NCI-H226 (cell line): ENCODE measurements around the gene TNXB.
"Not testable (repeated sequence)": the region's sequence is repeated elsewhere in the genome, so short reads cannot be mapped to it uniquely, and the experiment has no call there.

Experiments
- DNase-seq: peaks from one replicate; pipeline ENCODE4 v3.0.0-alpha.2; 2015

Gene TNXB

DNA sequence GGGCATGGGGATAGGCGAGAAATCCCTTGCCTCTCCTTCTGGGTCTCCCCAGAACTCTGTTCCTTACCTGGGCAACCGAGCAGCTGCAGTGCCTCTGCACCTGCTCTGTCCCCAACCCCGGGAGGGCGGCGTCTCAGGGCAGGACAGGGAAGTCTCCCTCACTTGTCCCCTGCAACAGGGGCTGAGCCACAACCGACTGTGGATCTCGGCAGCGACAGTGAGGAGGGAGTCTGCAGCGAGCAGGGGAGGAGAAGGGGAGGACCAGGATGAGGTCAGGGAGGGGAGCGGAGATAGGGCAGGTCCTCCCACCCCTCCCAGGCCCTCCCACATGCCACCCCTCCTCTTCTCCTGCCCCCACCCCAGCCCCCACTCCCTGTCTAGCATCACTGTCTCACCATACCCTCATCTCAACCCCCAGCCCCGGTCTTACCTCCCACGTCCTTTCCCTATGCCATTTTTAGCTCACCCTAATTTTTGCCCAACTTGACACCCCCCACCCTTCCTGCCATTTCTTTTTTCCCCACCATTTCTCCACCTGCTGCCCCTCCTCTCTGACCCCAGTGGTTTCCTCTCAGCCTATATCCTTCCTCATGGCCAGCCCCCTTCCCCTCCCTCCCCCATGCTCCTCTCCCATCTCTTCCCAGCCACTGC is at the start of gene TNXB:
TSS of gene TNXB (minus strand) at position 225 of the 651 bp plus-strand sequence. CDS start 11,140 bp downstream, outside the sequence.
- peak; percentile 30 for DNase-seq

DNA sequence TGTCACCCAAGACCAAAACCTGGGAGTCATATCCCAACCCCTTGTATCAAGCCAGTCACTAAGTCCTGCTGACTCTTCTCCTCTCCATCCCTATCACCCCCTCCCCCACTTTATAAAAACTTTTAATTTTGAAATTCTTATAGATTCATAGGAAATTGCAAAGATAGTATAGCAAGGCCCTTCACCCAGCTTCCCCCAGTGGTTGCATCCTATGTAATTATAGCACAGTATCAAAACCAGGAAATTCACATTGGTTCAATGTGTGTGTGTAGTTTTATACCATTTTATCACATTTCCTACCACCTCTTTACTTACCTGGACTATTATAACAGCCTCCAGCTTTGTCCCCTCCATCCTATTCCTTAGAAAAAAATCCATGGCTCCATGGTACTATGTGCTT is 48.9 kb upstream of the TNXB start:
- DNase-seq = no peak

- DNase-seq = no peak
Measured at GRCh38 chr6:32156891-32157290, 47.8 kb upstream of the TNXB start.

GRCh38 chr6:32154514-32155161 is 45.5 kb upstream of the TNXB start:
- peak; percentile 48 for DNase-seq

GRCh38 chr6:32153564-32154513 is 44.7 kb upstream of the TNXB start, which contains the start of gene PPT2:
Gene PPT2, plus strand, starts transcription at chr6:32154141. Its CDS starts 454 bp downstream, at chr6:32154595.
- DNase-seq = peak; percentile 85

GRCh38 chr6:32152769-32153563 is 43.8 kb upstream of the TNXB start:
- DNase-seq = no peak

DNA sequence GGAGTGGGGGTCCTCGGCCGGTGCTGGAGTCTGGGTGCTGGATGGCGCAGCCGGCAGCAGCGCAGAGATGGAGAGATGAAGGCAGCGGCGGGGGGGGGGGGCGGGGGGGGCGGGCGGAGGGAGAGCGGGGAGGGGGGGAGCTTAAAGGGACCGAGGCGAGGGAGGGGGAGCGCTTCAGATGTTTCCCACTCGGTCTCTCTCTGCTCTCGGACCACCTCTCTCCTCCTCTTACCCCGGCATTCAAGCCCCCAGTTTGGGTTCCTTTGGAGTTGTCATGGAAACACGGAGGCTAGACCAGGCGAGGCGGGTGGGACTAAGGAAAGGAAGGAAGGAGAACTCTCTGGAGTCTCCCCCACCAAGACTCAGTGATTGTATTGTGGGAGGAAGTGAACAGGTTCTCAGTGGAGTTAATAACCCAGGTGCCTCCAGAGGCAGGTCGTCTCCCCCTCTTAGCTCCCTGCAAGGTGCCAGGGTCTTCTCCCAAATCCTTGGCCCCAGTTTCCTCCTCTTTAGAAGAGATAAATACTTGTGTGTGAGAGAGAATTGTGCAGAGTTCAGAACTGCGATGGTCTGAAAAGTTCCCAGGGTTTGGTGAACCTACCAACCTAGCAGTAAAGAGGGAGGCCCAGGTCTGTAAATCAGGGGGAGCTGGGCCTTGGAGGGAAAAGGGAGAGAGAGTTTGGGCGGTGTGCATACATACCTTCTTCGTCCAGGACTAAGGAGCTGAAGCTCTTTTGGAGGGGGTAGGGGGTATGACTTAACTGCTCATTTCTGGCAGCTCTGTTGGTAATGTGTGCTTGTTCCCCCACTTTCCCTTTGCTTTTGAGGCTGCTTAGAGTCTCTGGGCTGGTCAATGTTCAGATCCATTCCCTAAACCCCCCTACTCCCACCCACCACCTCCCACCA is 43.0 kb upstream of the TNXB start, which contains the start of gene PRRT1:
TSS of gene PRRT1 (minus strand) at position 77 of the 906 bp plus-strand sequence. CDS start 112 bp downstream, outside the sequence.
- DNase-seq = no peak

GRCh38 chr6:32151181-32151862 is 42.2 kb upstream of the TNXB start:
- DNase-seq = no peak

DNA sequence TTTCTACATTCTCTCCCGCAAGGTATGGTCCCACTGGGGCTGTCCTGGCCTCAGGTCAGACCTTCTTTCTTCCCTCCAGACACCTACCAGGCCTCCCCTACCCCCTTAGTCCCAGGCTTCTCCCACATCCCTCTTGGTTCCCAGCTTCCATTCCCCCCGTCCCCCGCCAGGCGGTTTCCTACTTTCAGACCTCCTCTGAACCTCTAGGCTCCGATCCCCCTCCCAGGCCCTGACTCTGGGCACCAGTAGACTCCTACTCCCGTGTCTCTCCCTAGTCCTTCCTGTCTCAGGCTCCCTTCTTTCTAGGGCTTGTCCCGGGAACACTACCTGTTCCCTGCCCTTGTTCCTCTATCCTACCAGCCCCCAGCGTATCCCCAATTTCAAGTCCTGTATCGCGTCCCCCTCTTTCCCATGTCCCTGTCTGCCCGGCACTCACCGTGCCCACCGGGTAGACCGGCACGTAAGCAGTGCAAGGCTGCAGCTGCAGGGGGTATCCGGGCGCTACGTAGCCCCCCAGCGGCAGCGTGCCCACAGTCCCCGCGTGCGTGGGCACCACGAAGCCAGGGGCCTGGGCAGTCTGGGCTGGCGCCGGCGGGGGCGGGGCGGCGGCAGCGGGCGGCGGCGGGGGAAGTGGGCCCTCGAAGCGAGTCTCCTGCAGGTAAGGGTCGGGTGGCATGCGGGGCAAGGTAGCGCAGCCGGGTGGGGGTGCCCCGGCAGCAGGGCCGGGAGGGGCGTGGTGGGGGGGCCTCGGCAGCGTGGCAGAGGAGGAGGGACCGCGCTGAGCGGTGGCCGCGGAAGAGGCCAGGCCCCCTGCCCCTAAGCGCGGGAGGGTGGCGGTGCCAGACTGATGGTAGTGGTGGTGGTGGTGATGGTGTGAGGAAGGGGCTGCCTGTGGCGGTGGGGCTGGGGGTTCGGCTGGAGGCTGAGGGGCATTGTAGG is 41.1 kb upstream of the TNXB start:
- no peak for DNase-seq

DNA sequence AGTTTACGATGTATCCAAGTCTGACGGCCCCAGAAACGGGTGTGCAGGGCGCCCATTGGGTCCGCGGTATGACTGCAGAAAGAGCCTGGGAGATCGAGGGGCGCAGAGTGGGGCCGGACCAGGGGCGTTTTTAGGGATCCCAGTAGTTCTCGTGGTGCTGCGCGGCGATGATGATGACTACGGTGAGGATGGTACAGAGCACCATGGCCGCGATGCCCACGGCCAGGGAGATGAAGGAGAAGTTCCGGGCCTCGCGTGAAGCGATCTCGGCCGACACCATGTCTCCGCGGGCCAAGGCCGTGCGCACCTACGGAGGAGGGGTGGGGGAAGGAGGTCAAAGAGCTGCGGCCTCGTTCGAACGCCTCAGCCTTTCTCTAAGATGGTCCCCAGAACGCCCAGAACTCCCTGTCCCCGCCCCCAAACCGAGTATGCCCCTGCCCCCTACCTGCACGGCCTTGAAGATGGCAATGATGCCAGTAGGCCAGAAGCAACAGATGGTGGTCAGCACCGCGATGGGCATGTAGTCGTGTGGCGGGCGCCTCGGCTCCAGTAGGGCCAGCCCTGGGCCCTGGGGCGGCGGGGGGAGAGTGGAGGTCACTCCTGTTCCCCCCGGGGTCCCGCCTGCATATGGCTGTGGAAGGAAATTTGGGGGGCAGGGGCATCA is 40.1 kb upstream of the TNXB start:
- DNase-seq = no peak

GRCh38 chr6:32148289-32149091 is 39.4 kb upstream of the TNXB start:
- no peak for DNase-seq

DNA sequence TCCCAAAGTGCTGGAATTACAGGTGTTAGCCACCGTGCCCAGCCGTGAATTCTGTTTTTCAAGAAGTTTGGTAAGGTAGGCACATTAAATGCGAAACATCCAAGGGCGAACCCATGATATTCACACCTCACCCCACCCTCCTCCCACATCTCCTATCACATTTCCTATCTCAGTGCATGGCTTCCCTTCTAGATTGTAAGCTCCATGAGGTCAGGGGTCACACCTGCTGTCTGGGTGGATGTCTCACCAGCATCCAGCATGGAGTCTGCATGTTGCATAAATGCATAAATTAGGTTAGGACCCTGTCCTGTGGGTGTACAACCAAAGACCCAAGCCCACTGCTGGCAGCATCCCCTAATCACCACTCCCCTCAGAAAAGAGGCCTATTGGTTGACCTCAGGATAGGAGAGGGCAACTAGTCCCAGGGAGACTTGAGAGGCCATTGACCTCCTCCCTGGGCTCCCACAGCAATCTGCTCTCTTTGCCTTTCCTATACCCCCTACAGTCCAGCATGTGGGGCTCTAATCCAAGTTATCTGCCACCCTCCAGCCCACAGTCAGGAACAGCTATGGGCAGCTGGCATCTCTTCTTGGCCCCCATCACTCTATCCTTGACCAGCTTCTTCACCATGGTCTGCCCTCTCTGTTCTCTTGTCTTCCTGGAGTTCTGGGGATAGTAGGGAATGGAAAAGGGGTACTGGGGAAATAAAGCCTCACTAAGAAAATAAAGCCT is 38.4 kb upstream of the TNXB start:
- no peak for DNase-seq

DNA sequence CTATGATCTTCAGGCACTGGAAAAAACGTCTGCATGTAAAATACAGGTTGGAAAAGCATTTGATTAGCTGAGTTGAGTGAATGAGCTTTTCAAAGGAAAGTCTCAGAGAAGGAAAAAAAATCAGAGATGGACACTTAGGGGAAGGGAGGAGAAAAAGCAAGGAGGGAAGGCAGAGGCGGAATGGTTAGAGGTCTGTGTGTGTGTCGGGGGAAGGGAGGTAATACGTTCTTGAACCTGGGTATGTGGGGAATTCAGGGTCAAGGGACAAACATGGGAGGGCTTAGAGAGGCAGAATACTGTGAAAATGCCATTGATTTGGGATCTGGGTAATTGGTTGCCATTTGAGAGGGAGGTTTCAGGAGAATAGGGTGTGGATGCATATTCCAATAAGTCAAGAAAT is 37.5 kb upstream of the TNXB start:
- no peak for DNase-seq

DNA sequence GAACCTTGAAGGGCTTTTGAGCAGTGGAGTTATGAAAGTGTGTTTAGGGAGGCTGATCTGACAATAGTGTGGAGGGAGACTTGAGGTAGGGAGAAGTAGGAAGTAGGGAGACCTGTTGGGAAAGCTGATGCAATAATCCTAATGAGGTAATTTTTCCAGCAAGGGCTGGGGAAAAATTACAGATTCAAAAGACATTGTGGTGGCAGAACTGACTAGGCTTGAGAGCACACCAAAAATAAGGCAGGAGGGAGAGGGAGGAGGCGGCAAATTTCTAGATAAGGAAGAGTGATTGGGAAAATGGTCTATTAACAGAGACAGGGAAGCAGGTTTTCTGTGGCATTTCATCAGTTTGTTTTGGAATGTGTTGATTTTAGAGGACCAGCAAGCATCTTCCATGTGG is 37.1 kb upstream of the TNXB start:
- peak; percentile 22 for DNase-seq

GRCh38 chr6:32144238-32144637 is 35.1 kb upstream of the TNXB start:
- DNase-seq = not testable (repeated sequence)

DNA sequence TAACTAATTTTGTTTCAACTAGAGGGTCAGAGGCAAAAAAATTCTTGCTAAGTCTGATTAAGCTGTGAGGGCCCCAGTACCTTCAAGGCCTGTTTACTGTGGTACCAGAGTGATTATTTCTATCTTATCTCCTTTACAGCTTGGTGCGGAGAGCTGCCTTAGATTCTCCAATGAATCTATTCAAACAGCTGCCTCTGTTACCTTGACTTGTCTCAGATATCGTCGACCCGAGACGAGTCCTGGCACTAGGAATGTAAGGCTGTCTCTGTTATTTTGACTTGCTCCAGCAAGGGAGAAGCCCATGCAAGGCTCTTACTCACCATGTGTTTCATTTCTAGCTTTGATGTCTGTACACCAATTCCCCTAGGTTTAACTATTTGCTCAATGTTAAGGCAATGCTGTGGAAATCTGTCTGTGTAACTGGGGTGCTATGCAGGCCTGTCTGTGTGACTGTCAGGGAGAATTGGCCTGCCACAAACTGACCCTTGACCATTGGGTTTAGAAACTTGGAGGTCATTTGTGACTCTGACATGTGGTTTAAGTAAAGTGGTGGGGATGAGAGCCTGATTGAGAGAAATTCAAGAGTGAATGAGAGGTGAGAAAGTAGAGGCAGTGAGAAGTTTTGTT is 31.4 kb upstream of the TNXB start:
- no peak for DNase-seq

GRCh38 chr6:32139590-32139989 is 30.5 kb upstream of the TNXB start:
- DNase-seq = no peak
